ENCODE measurements around the gene CASK.

DNA sequence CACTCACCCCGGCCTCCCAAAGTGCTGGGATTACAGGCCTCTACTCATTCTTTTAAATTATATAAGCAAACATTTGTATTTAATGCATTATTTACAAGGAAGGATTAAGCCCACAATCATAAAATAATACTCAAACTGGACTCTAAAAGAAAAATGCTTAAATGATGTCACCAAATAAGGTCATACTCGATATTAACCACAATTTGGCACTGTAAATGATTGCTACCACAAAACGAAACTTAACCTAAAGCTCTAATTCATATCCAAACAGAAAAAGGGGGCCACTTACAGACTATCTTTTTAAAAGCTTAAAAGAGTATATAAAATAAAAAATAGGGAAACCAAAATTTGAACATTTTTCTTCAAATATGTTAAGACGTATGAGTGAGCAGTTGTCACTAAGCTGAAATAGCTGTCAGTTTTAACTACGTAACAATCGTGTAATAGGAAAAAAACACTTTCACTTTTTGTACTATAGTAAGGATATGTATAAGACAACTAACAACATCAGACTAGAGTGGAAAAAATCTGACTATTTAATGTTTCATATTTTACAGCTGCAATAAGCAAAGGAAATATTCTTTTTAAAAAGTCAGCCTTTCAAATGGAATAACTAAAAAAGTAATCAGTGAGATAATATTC is 342.8 kb downstream of the CASK start:
- TF ChIP-seq, protein P1, sequence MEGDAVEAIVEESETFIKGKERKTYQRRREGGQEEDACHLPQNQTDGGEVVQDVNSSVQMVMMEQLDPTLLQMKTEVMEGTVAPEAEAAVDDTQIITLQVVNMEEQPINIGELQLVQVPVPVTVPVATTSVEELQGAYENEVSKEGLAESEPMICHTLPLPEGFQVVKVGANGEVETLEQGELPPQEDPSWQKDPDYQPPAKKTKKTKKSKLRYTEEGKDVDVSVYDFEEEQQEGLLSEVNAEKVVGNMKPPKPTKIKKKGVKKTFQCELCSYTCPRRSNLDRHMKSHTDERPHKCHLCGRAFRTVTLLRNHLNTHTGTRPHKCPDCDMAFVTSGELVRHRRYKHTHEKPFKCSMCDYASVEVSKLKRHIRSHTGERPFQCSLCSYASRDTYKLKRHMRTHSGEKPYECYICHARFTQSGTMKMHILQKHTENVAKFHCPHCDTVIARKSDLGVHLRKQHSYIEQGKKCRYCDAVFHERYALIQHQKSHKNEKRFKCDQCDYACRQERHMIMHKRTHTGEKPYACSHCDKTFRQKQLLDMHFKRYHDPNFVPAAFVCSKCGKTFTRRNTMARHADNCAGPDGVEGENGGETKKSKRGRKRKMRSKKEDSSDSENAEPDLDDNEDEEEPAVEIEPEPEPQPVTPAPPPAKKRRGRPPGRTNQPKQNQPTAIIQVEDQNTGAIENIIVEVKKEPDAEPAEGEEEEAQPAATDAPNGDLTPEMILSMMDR (IDR thresholded peaks at IDR 0.05) = no peak
- no peak for TF ChIP-seq POLR2A (IDR thresholded peaks at IDR 0.05)

Data from adrenal gland (tissue), 5 donors.